Tibial nerve (tissue), 4 donors: Measurements from ENCODE around the gene CORO1C. TPM values are rescaled to one million over a fixed set of nuclear protein-coding genes. Genes with fewer than 3 reads are reported as not detected.
A peak's percentile ranks its signal among the peaks of the same experiment; 100 is the strongest.
"Not testable (repeated sequence)": the region's sequence is repeated elsewhere in the genome, so short reads cannot be mapped to it uniquely, and the experiment has no call there.

ENCODE experiments used
- DNase-seq, 2 donors: peaks; one replicate each; pipeline ENCODE4 v3.0.0-alpha.2; 2019; ENCODE audit warnings: low spot score in 2 of 2
- H3K27ac ChIP-seq, 4 donors: fragments of 200-600 bp; sonication (generic) in 3 of 4; one replicate each; pipeline ENCODE4 v1.5.1; 2017 to 2019; ENCODE audit warnings: mild to moderate bottlenecking in 1 of 4
- H3K27me3 ChIP-seq, 2 donors: fragments of 200-600 bp; sonication (generic) in 1 of 2; one replicate each; pipeline versions ENCODE4 v1.5.1 to v1.6.0; 2017 to 2019
- H3K36me3 ChIP-seq, 3 donors: fragments of 200-600 bp; sonication (generic); one replicate each; pipeline ENCODE4 v1.5.1; 2018 to 2019
- H3K4me1 ChIP-seq, 4 donors: fragments of 200-600 bp; sonication (generic) in 3 of 4; one replicate each; pipeline ENCODE4 v1.5.1; 2017 to 2019
- H3K4me3 ChIP-seq, 4 donors: fragments of 200-600 bp; sonication (generic) in 3 of 4; one replicate each; pipeline ENCODE4 v1.5.1; 2017 to 2019; ENCODE audit warnings: mild to moderate bottlenecking in 1 of 4, moderate library complexity in 1 of 4
- H3K9me3 ChIP-seq, 4 donors: fragments of 200-600 bp; sonication (generic) in 3 of 4; one replicate each; pipeline ENCODE4 v1.5.1; 2017 to 2019
- EP300 ChIP-seq, 2 donors: sonication (generic); formaldehyde crosslinking; IDR thresholded peaks; one replicate each; pipeline ENCODE4 v1.6.1; 2017; ENCODE audit warnings: antibody characterized with exemption in 2 of 2, mild to moderate bottlenecking in 1 of 2
- POLR2A ChIP-seq, 2 donors: fragments of 450-650 bp; IDR thresholded peaks; one replicate each; pipeline ENCODE4 v1.6.1; 2017; ENCODE audit warnings: antibody characterized with exemption in 2 of 2, mild to moderate bottlenecking in 2 of 2, moderate library complexity in 2 of 2
- WGBS, 2 donors: methylation state at CpG; one replicate each; pipeline ENCODE4 v1.1.5; 2018; 5-methylcytosine and 5-hydroxymethylcytosine counted together
- total RNA-seq, 4 donors: library from RNA; depleted of rRNA; stranded (reverse); fragments of >200 nt; gene quantifications; one replicate each; pipeline ENCODE4 v1.1.0, GENCODE V29; 2016
- TF ChIP-seq, protein P1 (sequence below), 5 experiments: fragments of 200-600 bp in 3 of 5; fragments of 450-650 bp in 2 of 5; sonication (generic) in 3 of 5; IDR thresholded peaks; one replicate each; pipeline ENCODE4 v1.5.1; 2016 to 2019; ENCODE audit warnings: antibody characterized with exemption in 5 of 5, mild to moderate bottlenecking in 3 of 5, moderate library complexity in 2 of 5

Gene CORO1C
- total RNA-seq, 4 donors from 2014 or later = 110 to 181 (median 158) TPM

DNA sequence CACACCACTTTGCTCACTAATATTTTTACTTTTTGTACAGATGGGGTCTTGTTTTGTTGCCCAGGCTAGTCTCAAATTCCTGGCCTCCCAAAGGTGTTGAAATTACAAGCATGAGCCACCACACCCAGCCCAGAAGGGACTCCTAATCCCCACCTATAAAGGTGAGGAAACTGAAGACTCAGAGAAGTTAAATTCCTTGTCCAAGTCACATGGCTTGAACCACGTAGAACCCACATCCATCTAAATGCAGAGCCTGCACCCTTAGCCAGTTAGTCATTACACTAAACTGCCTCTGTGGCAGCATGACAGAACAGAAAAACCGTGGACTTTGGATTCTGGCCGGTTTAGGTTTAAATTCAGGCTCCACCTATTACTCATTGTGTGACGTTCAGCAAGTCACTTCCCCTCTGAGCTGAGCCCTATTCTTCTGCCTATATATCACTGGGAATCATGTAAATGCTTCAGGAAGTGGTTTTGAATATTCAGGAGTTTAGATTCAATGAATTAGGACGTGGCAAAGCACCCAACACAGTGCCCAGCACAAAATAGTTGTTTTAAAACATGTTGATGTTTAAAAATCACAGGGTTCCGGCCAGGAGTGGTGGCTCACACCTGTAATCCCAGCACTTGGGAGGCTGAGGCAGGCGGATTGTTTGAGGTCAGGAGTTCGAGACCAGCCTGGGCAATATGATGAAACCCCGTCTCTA lies 3.0 kb upstream of the CORO1C start:
- Histone ChIP-seq H3K27me3 (no peaks in the 10 kb centered on the region), H3K9me3 (no peaks in the 10 kb centered on the region), H3K36me3 (no peaks in the 10 kb centered on the region), H3K4me1 (peaks cover 0 to 24% (median 9%) of the 10 kb centered on the region in 4 donors), H3K4me3 (no peak overlapping the region), H3K27ac (peak overlapping the region; percentile 48 to 99 (median 74))
- TF ChIP-seq POLR2A (IDR thresholded peaks at IDR 0.05) (no peak), EP300 (IDR thresholded peaks at IDR 0.05) (no peak)
- TF ChIP-seq, protein P1, sequence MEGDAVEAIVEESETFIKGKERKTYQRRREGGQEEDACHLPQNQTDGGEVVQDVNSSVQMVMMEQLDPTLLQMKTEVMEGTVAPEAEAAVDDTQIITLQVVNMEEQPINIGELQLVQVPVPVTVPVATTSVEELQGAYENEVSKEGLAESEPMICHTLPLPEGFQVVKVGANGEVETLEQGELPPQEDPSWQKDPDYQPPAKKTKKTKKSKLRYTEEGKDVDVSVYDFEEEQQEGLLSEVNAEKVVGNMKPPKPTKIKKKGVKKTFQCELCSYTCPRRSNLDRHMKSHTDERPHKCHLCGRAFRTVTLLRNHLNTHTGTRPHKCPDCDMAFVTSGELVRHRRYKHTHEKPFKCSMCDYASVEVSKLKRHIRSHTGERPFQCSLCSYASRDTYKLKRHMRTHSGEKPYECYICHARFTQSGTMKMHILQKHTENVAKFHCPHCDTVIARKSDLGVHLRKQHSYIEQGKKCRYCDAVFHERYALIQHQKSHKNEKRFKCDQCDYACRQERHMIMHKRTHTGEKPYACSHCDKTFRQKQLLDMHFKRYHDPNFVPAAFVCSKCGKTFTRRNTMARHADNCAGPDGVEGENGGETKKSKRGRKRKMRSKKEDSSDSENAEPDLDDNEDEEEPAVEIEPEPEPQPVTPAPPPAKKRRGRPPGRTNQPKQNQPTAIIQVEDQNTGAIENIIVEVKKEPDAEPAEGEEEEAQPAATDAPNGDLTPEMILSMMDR (IDR thresholded peaks at IDR 0.05) = no peak
- WGBS, 2 donors = 44 to 45% methylated on average over 9 of the region's 9 CpGs
- no peak for DNase-seq

- Histone ChIP-seq H3K4me1 (peaks cover 0 to 35% (median 16%) of the 10 kb centered on the region in 4 donors), H3K27ac (peak overlapping the region; percentile 71 to 100 (median 96))
- not testable (repeated sequence) for H3K27me3 ChIP-seq, DNase-seq, H3K9me3 ChIP-seq, H3K4me3 ChIP-seq, H3K36me3 ChIP-seq
- WGBS, 2 donors = 83 to 92% methylated on average over 6 of the region's 6 CpGs
Observed at GRCh38 chr12:108733230-108733531, 1.9 kb upstream of the CORO1C start.

GRCh38 chr12:108732489-108733229 lies 1.3 kb upstream of the CORO1C start:
- H3K4me1 ChIP-seq = peaks cover 0 to 41% (median 16%) of the 10 kb centered on the region in 4 donors
- peak overlapping the region; percentile 92 to 100 (median 98) for H3K27ac ChIP-seq
- WGBS, 2 donors = 64 to 69% methylated on average over 13 of the region's 13 CpGs
- H3K36me3 ChIP-seq = no peaks in the 10 kb centered on the region
- H3K9me3 ChIP-seq = no peaks in the 10 kb centered on the region
- DNase-seq = no peak
- no peaks in the 10 kb centered on the region for H3K27me3 ChIP-seq
- TF ChIP-seq, protein P1 (IDR thresholded peaks at IDR 0.05) = no peak
- TF ChIP-seq POLR2A (IDR thresholded peaks at IDR 0.05) (no peak), EP300 (IDR thresholded peaks at IDR 0.05) (no peak)
- peak overlapping the region; percentile 31 to 99 (median 79) for H3K4me3 ChIP-seq

GRCh38 chr12:108731866-108732461 lies 646 bp upstream of the CORO1C start:
- DNase-seq = peak; percentile 100
- Histone ChIP-seq H3K9me3 (no peaks in the 10 kb centered on the region), H3K27ac (peak overlapping the region; percentile 92 to 100 (median 98)), H3K27me3 (no peaks in the 10 kb centered on the region), H3K4me3 (peak overlapping the region; percentile 45 to 99 (median 79)), H3K36me3 (no peaks in the 10 kb centered on the region), H3K4me1 (peaks cover 0 to 48% (median 18%) of the 10 kb centered on the region in 4 donors)
- TF ChIP-seq POLR2A (IDR thresholded peaks at IDR 0.05) = peak; percentile 53 to 63
- peak; percentile 57 to 89 for TF ChIP-seq EP300 (IDR thresholded peaks at IDR 0.05)
- TF ChIP-seq, protein P1 (IDR thresholded peaks at IDR 0.05) = peak in 2 of 5 experiments; percentile 10 to 18
- WGBS, 2 donors = 0 to 4% methylated on average over 34 of the region's 34 CpGs

DNA sequence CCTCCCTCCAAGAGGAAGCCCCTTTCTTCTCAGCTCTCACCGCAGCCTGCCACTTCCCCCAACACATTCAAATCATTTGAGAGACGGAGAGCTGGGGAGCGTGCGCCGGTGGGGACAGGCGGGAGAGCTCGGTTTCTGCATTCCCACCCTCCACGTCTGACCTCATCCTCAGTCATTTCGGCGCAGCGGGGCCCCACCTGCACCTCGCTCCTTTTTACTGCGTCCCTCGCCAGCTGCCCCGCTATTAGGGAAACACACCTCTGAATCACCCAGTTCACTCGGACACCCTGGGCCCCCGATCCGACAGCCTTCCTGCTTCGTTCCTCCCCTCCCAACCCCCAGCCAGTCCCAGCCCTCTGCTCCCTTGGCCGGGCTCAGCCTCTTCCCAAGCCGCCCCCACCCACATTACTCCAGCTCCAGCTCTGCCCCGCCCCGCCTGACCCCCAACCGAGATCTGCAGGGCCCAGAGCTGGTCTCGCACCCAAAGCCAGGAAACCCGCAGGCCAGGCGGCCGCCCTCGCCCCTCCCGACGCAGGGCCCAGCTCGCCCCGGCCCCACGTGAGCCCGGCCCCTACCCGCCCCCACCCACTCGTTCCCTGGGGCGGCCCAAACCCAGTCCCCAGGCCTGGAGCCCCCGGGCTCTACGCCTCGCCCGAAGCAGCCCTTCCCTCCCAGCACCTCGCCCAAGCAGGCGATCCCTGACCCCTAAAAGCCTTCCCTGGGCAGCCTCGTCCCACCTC lies 783 bp downstream of the CORO1C start:
- H3K4me1 ChIP-seq = peaks cover 0 to 60% (median 22%) of the 10 kb centered on the region in 4 donors
- no peaks in the 10 kb centered on the region for H3K36me3 ChIP-seq
- DNase-seq = peak; percentile 43 to 59
- peak overlapping the region; percentile 92 to 100 (median 98) for H3K27ac ChIP-seq
- H3K27me3 ChIP-seq = no peaks in the 10 kb centered on the region
- 0% methylated on average over 26 to 31 of the region's 45 CpGs for WGBS, 2 donors
- H3K4me3 ChIP-seq = peak overlapping the region; percentile 75 to 99 (median 88)
- TF ChIP-seq POLR2A (IDR thresholded peaks at IDR 0.05) (peak; percentile 45 to 56), EP300 (IDR thresholded peaks at IDR 0.05) (peak in 1 of 2 donors; percentile 65)
- TF ChIP-seq, protein P1 (IDR thresholded peaks at IDR 0.05) = no peak
- H3K9me3 ChIP-seq = no peaks in the 10 kb centered on the region
